ENCODE results near the gene NCL.
A peak's percentile ranks its signal among the peaks of the same experiment; 100 is the strongest.

The NCL gene

DNA sequence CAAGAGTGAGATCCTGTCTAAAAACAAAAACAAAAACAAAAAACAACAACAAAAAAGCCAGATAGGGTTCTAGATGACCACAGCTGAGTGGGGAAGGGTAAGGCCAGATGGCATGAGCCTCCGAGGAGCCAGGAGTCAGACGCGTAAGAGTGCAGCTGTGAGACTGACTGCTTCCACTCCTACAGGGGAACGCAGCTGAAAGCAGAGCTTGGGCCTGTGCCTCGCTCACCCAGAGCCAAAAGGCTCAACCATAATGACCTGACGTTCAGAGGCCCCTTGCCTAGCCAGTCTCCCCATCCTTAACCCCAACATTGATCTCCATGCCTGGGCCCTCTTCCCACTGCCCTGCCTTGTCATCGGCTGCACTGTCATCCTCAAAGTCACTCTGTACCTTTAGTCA lies 26.5 kb upstream of the NCL start:
- Histone ChIP-seq H4K20me1 (ENCODE audit: control insufficient read depth, insufficient read depth, low read depth, low read length) (no peaks in the 10 kb centered on the region), H3K9me2 (replicated peaks; ENCODE audit: control insufficient read depth, low read length) (no peaks in the 10 kb centered on the region), H3F3A (ENCODE audit: control insufficient read depth, insufficient read depth) (peaks cover 12% of the 10 kb centered on the region; the same call in 1 of the 2 replicates), H3K36me3 (ENCODE audit: control insufficient read depth, low read length) (no peaks in the 10 kb centered on the region), H3K4me3 (ENCODE audit: low read length) (no peak overlapping the region), H3K79me2 (ENCODE audit: control insufficient read depth, low read length) (no peaks in the 10 kb centered on the region), H3K27me3 (ENCODE audit: control insufficient read depth, low read length) (no peaks in the 10 kb centered on the region), H3K9me3 (ENCODE audit: control insufficient read depth, insufficient read depth, low read length) (no peaks in the 10 kb centered on the region), H3K4me1 (ENCODE audit: control insufficient read depth, low read length) (no peaks in the 10 kb centered on the region), H3K4me2 (ENCODE audit: low read length) (no peak overlapping the region), H3K27ac (ENCODE audit: low read depth, low read length) (no peak overlapping the region)
- TF ChIP-seq EZH2phosphoT487 (IDR thresholded peaks at IDR 0.05; ENCODE audit: borderline replicate concordance, low read length), result no peak
- TF ChIP-seq, protein P1, sequence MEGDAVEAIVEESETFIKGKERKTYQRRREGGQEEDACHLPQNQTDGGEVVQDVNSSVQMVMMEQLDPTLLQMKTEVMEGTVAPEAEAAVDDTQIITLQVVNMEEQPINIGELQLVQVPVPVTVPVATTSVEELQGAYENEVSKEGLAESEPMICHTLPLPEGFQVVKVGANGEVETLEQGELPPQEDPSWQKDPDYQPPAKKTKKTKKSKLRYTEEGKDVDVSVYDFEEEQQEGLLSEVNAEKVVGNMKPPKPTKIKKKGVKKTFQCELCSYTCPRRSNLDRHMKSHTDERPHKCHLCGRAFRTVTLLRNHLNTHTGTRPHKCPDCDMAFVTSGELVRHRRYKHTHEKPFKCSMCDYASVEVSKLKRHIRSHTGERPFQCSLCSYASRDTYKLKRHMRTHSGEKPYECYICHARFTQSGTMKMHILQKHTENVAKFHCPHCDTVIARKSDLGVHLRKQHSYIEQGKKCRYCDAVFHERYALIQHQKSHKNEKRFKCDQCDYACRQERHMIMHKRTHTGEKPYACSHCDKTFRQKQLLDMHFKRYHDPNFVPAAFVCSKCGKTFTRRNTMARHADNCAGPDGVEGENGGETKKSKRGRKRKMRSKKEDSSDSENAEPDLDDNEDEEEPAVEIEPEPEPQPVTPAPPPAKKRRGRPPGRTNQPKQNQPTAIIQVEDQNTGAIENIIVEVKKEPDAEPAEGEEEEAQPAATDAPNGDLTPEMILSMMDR (IDR thresholded peaks at IDR 0.05; ENCODE audit: low read depth, low read length, poor library complexity, severe bottlenecking), result no peak

DNA sequence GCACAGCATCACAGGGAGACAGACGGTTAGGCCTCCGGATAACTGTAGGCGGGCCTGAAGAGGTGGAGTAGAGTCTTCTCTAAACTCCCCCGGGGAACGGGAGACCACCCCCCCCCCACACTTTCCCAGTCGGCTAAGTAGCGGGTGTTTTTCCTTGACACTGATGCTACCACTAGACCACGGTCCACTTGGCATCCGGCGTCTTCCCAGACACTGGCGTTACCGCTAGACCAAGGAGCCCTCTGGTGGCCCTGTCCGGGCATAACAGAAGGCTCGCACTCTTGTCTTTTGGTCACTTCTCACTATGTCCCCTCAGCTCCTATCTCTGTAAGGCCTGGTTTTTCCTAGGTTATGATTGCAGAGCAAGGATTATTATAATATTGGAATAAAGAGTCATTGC lies 25.7 kb upstream of the NCL start:
- TF ChIP-seq EZH2phosphoT487 (IDR thresholded peaks at IDR 0.05; ENCODE audit: borderline replicate concordance, low read length), result no peak
- TF ChIP-seq, protein P1 (IDR thresholded peaks at IDR 0.05; ENCODE audit: low read depth, low read length, poor library complexity, severe bottlenecking), result peak; percentile 52
- Histone ChIP-seq H3F3A (ENCODE audit: control insufficient read depth, insufficient read depth) (peaks cover 12% of the 10 kb centered on the region; the same call in 1 of the 2 replicates), H3K79me2 (ENCODE audit: control insufficient read depth, low read length) (no peaks in the 10 kb centered on the region), H3K4me1 (ENCODE audit: control insufficient read depth, low read length) (no peaks in the 10 kb centered on the region), H3K9me3 (ENCODE audit: control insufficient read depth, insufficient read depth, low read length) (no peaks in the 10 kb centered on the region), H3K4me2 (ENCODE audit: low read length) (no peak overlapping the region), H3K36me3 (ENCODE audit: control insufficient read depth, low read length) (no peaks in the 10 kb centered on the region), H3K27me3 (ENCODE audit: control insufficient read depth, low read length) (no peaks in the 10 kb centered on the region), H3K9me2 (replicated peaks; ENCODE audit: control insufficient read depth, low read length) (no peaks in the 10 kb centered on the region), H4K20me1 (ENCODE audit: control insufficient read depth, insufficient read depth, low read depth, low read length) (no peaks in the 10 kb centered on the region), H3K27ac (ENCODE audit: low read depth, low read length) (no peak overlapping the region), H3K4me3 (ENCODE audit: low read length) (no peak overlapping the region)

DNA sequence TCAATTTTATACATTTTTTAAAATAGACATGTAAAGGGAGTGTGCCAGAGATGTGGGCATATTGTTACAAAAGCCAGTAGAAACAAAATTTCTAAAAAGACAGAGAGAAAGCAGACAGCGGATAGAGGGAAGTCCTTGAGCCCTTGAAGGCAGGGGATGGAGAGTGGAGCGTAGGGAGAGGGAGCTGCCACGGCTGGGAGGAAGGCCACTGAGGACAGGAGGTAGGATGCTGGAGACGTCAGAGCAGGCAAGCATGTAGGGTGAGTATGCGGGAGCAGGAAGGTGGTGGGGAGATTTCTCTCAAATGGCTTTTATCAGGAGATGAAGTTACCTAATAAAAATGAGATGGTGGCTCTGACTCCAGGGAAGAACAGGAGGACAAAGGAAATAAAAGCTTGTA lies 24.0 kb upstream of the NCL start:
- Histone ChIP-seq H3K27ac (ENCODE audit: low read depth, low read length) (no peak overlapping the region), H3K36me3 (ENCODE audit: control insufficient read depth, low read length) (no peaks in the 10 kb centered on the region), H3K9me2 (replicated peaks; ENCODE audit: control insufficient read depth, low read length) (no peaks in the 10 kb centered on the region), H3K9me3 (ENCODE audit: control insufficient read depth, insufficient read depth, low read length) (no peaks in the 10 kb centered on the region), H3K4me1 (ENCODE audit: control insufficient read depth, low read length) (peaks cover 11% of the 10 kb centered on the region), H3K27me3 (ENCODE audit: control insufficient read depth, low read length) (no peaks in the 10 kb centered on the region), H3K4me2 (ENCODE audit: low read length) (no peak overlapping the region), H4K20me1 (ENCODE audit: control insufficient read depth, insufficient read depth, low read depth, low read length) (no peaks in the 10 kb centered on the region), H3K79me2 (ENCODE audit: control insufficient read depth, low read length) (no peaks in the 10 kb centered on the region), H3F3A (ENCODE audit: control insufficient read depth, insufficient read depth) (0 out of 2 replicates have a peak, but pooled peaks cover 2% of the 10 kb centered on the region), H3K4me3 (ENCODE audit: low read length) (no peak overlapping the region)
- no peak for TF ChIP-seq EZH2phosphoT487 (IDR thresholded peaks at IDR 0.05; ENCODE audit: borderline replicate concordance, low read length)
- TF ChIP-seq, protein P1 (IDR thresholded peaks at IDR 0.05; ENCODE audit: low read depth, low read length, poor library complexity, severe bottlenecking), result no peak

Measured in DOHH2 (cell line).